Left lung (tissue), 10 donors: ENCODE measurements around the gene COX6B1. TPM values are rescaled to one million over a fixed set of nuclear protein-coding genes. Genes with fewer than 3 reads are reported as not detected.

Experiments used
- ATAC-seq: fragments of 200-7000 bp; cut with Tn5 transposase; one replicate; pipeline ENCODE4 v1.9.1; 2020; ENCODE audit warnings: moderate library complexity
- DNase-seq, 4 donors: peaks; one replicate each; pipeline ENCODE4 v3.0.0-alpha.2; 2013 to 2020
- H3K27ac ChIP-seq, 2 donors: fragments of 200-600 bp; sonication (generic) in 1 of 2; one replicate each; pipeline versions ENCODE4 v1.5.0 to v1.8.0; 2020 to 2021
- H3K27me3 ChIP-seq, 2 donors: fragments of 200-600 bp; sonication (generic) in 1 of 2; one replicate each; pipeline versions ENCODE4 v1.5.0 to v1.8.0; 2020 to 2021
- H3K36me3 ChIP-seq, 2 donors: fragments of 200-600 bp; sonication (generic) in 1 of 2; one replicate each; pipeline versions ENCODE4 v1.5.0 to v1.8.0; 2020 to 2021
- H3K4me1 ChIP-seq, 2 donors: fragments of 200-600 bp; one replicate each; pipeline ENCODE4 v1.8.0; 2021
- H3K4me3 ChIP-seq, 2 donors: fragments of 200-600 bp; sonication (generic) in 1 of 2; one replicate each; pipeline versions ENCODE4 v1.5.0 to v1.8.0; 2020 to 2021; ENCODE audit warnings: mild to moderate bottlenecking in 1 of 2
- H3K9me3 ChIP-seq, 2 donors: fragments of 200-600 bp; sonication (generic) in 1 of 2; one replicate each; pipeline versions ENCODE4 v1.5.0 to v1.8.0; 2020 to 2021
- intact Hi-C, 2 donors: fragments of 100-400 bp; cut with DNase I; formaldehyde crosslinking; loops; one replicate each; pipeline versions ENCODE4 v1.11.2 to v1.14.2; 2022
- polyA plus RNA-seq, 6 donors: library from polyadenylated mRNA; unstranded; fragments of 120-200 nt; gene quantifications; one replicate each; pipeline ENCODE4 v1.2.1, GENCODE V29; 2013; ENCODE audit not compliant: insufficient read length in 6 of 6
- total RNA-seq, 2 donors: library from RNA; stranded (reverse); fragmentation: NEBNext Ultra II Directional; extraction: Animal tissue kit (Norgen Biotek cat#: 25700); gene quantifications; one replicate each; pipeline ENCODE4 v1.2.1, GENCODE V29; 2021
- TF ChIP-seq, protein P1 (sequence below), 2 donors: fragments of 200-600 bp; sonication (generic) in 1 of 2; IDR thresholded peaks; one replicate each; pipeline versions ENCODE4 v1.5.0 to v1.8.0; 2021; ENCODE audit warnings: antibody characterized with exemption in 2 of 2
- donor health status: DM: no; HTN: yes; CAD: no.
- donor health status: DM: no; HTN: no; CAD: no.

Gene COX6B1
- total and polyA plus RNA-seq, 8 donors = 199 to 295 (median 235) TPM

DNA sequence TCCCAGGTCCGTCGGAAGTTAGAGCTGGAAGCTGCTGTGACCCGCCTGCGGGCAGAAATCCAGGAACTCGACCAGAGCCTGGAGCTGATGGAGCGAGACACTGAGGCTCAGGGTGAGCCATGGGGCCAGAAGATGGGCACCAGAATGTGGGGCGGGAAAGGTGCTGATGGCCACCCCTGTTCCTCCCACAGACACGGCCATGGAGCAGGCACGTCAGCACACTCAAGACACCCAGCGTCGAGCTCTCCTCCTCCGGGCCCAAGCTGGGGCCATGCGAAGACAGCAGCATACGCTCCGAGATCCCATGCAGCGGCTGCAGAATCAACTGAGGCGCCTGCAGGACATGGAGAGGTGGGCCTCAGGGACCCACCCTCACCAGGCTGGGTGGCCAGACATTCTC lies 33.1 kb upstream of the COX6B1 start:
- TF ChIP-seq, protein P1, sequence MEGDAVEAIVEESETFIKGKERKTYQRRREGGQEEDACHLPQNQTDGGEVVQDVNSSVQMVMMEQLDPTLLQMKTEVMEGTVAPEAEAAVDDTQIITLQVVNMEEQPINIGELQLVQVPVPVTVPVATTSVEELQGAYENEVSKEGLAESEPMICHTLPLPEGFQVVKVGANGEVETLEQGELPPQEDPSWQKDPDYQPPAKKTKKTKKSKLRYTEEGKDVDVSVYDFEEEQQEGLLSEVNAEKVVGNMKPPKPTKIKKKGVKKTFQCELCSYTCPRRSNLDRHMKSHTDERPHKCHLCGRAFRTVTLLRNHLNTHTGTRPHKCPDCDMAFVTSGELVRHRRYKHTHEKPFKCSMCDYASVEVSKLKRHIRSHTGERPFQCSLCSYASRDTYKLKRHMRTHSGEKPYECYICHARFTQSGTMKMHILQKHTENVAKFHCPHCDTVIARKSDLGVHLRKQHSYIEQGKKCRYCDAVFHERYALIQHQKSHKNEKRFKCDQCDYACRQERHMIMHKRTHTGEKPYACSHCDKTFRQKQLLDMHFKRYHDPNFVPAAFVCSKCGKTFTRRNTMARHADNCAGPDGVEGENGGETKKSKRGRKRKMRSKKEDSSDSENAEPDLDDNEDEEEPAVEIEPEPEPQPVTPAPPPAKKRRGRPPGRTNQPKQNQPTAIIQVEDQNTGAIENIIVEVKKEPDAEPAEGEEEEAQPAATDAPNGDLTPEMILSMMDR (IDR thresholded peaks at IDR 0.05) = no peak
- ATAC-seq (no peak), DNase-seq (no peak)
- Histone ChIP-seq H3K27ac (no peak overlapping the region), H3K9me3 (no peaks in the 10 kb centered on the region), H3K4me3 (no peak overlapping the region), H3K27me3 (no peaks in the 10 kb centered on the region), H3K36me3 (peaks cover 0 to 30% of the 10 kb centered on the region in 2 donors), H3K4me1 (peaks cover 4 to 10% of the 10 kb centered on the region in 2 donors)
- intact Hi-C loops = no loop called here

DNA sequence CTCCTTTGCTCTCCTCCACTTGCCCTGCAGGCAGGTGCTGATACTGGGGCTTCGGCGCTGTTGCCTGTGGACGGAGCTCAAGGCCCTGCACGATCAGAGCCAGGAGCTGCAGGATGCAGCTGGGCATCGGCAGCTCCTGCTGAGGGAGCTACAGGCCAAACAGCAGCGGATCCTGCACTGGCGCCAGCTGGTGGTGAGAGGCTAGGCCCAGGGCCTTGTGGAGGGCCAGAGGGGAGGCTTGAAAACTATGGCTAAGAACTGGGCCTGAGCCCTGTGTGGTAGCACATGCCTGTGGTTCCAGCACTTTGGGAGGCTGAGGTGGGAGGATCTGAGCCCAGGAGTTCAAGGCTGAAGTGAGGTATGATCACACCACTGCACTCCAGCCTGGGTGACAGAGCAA lies 29.3 kb upstream of the COX6B1 start:
- H3K4me3 ChIP-seq = no peak overlapping the region
- no peak for ATAC-seq
- intact Hi-C loops = no loop called here

DNA sequence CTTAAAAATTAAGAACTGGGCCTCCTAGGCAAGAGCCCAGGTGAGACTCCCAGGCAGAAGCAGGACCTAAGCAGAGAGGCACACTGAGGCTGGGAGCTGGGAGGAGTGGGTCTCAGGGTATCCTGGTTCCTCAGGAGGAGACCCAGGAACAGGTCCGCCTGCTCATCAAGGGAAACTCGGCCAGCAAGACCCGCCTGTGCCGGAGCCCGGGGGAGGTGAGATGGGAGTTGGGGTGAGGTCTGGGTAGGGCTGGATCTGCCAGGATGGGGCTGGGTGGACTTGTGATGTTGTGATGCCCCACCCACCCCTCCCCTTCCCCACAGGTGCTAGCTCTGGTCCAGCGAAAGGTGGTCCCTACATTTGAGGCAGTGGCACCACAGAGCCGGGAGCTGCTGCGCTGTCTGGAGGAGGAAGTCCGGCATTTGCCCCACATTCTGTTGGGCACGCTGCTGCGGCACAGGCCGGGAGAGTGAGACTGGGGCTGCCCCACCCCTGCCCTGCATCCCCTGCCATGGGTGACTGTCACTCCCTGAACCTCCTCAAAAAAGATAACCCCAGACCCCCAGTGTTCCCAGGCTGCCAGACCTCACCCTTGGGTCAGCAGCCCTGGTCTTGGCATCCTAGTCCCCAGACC lies 28.7 kb upstream of the COX6B1 start:
- DNase-seq (no peak), ATAC-seq (no peak)
- no peak overlapping the region for H3K27ac ChIP-seq
- H3K36me3 ChIP-seq = peaks cover 0 to 37% of the 10 kb centered on the region in 2 donors
- intact Hi-C loops = no loop called here
- H3K9me3 ChIP-seq = no peaks in the 10 kb centered on the region
- no peaks in the 10 kb centered on the region for H3K27me3 ChIP-seq
- no peak overlapping the region for H3K4me3 ChIP-seq
- H3K4me1 ChIP-seq = no peaks in the 10 kb centered on the region
- TF ChIP-seq, protein P1 (IDR thresholded peaks at IDR 0.05) = no peak

More for the DNA sequence above, 29.3 kb upstream of the COX6B1 start:
- Histone ChIP-seq H3K9me3 (no peaks in the 10 kb centered on the region), H3K4me1 (no peaks in the 10 kb centered on the region), H3K27me3 (no peaks in the 10 kb centered on the region), H3K27ac (no peak overlapping the region), H3K36me3 (peaks cover 0 to 37% of the 10 kb centered on the region in 2 donors)
- TF ChIP-seq, protein P1 (IDR thresholded peaks at IDR 0.05) = no peak
- DNase-seq = no peak

DNA sequence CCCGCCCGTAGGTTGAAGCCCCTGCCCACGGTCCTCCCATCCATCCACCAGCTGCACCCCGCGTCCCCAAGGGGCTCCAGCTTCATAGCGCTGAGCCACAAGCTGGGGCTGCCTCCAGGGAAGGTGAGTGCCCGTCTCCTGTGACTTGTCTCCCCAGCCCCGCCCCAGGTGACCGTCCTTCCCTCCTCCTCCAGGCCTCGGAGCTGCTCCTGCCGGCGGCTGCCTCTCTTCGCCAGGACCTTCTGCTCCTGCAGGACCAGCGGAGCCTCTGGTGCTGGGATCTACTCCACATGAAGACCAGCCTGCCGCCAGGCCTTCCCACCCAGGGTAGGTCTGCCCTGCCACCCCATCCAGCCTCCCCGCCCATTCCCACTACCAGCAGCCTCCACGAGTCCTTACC lies 28.1 kb upstream of the COX6B1 start:
- intact Hi-C loops = no loop called here
- ATAC-seq = no peak

DNA sequence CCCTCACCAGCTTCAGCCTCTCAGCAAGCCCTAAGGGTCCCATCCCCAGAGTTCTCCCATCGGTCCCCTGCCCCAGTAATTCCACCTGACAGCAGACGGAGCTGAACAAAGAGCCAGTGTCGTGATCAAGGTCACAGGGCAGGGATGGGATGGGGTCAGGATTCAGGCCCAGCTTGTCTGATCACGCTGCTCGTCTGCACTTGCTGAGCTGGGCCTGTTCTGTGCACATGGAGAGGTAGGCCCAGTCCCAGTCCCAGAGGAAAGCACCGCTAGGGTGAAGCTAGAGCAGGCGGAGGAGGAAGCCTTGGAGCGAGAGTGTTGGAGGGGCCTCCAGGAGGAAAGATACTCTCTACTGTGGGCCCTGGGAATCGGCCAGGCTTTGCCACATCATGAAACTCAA lies 26.4 kb upstream of the COX6B1 start:
- ATAC-seq = no peak
- peaks cover 0 to 25% of the 10 kb centered on the region in 2 donors for H3K36me3 ChIP-seq
- H3K27ac ChIP-seq = no peak overlapping the region
- no peak for DNase-seq
- H3K4me1 ChIP-seq = no peaks in the 10 kb centered on the region
- no peaks in the 10 kb centered on the region for H3K9me3 ChIP-seq
- no peaks in the 10 kb centered on the region for H3K27me3 ChIP-seq
- H3K4me3 ChIP-seq = no peak overlapping the region
- TF ChIP-seq, protein P1 (IDR thresholded peaks at IDR 0.05) = no peak
- intact Hi-C loops = no loop called here

More for the DNA sequence above, 28.1 kb upstream of the COX6B1 start:
- H3K4me1 ChIP-seq = no peaks in the 10 kb centered on the region
- no peaks in the 10 kb centered on the region for H3K27me3 ChIP-seq
- no peak overlapping the region for H3K4me3 ChIP-seq
- H3K36me3 ChIP-seq = peaks cover 0 to 37% of the 10 kb centered on the region in 2 donors
- H3K9me3 ChIP-seq = no peaks in the 10 kb centered on the region
- no peak overlapping the region for H3K27ac ChIP-seq
- DNase-seq = no peak
- TF ChIP-seq, protein P1 (IDR thresholded peaks at IDR 0.05) = no peak
